Vagina (tissue), 2 donors: ENCODE results near the gene SNX24. TPM values are rescaled to one million over a fixed set of nuclear protein-coding genes. Genes with fewer than 3 reads are reported as not detected.

Experiments used
- DNase-seq, 2 donors: peaks; one replicate each; pipeline ENCODE4 v3.0.0-alpha.2; 2017; ENCODE audit errors: extremely low spot score in 2 of 2
- H3K27ac ChIP-seq: fragments of 200-600 bp; sonication (generic); one replicate; pipeline ENCODE4 v1.5.1; 2019
- H3K27me3 ChIP-seq: fragments of 200-600 bp; sonication (generic); one replicate; pipeline ENCODE4 v1.5.1; 2019
- H3K36me3 ChIP-seq, 2 donors: fragments of 200-600 bp; sonication (generic); one replicate each; pipeline ENCODE4 v1.5.1; 2017 to 2019
- H3K4me1 ChIP-seq: fragments of 200-600 bp; sonication (generic); one replicate; pipeline ENCODE4 v1.5.1; 2019
- H3K4me3 ChIP-seq, 2 donors: fragments of 200-600 bp; sonication (generic); 1 replicate in 1 of 2; 2 replicates in 1 of 2; pipeline ENCODE4 v1.5.1; 2016 to 2019
- H3K9me3 ChIP-seq: fragments of 200-600 bp; sonication (generic); one replicate; pipeline ENCODE4 v1.5.1; 2019
- POLR2A ChIP-seq, 2 donors: fragments of 450-650 bp; IDR thresholded peaks; one replicate each; pipeline ENCODE4 v1.6.1; 2017; ENCODE audit warnings: antibody characterized with exemption in 2 of 2, mild to moderate bottlenecking in 2 of 2, moderate library complexity in 2 of 2
- POLR2AphosphoS5 ChIP-seq, 2 donors: sonication (generic); formaldehyde crosslinking; IDR thresholded peaks; one replicate each; pipeline ENCODE4 v1.9.0; 2017; ENCODE audit warnings: antibody characterized with exemption in 2 of 2, mild to moderate bottlenecking in 2 of 2, low read depth in 1 of 2; ENCODE audit not compliant: insufficient read depth in 1 of 2
- intact Hi-C: fragments of 100-400 bp; cut with DNase I; formaldehyde crosslinking; loops from one replicate; pipeline ENCODE4 v1.15.1; 2023
- total RNA-seq: library from RNA; depleted of rRNA; stranded (reverse); fragments of >200 nt; gene quantifications from one replicate; pipeline ENCODE4 v1.2.3, GENCODE V29; 2016
- TF ChIP-seq, protein P1 (sequence below), 3 experiments: fragments of 450-650 bp in 2 of 3; fragments of 200-600 bp in 1 of 3; sonication (generic) in 1 of 3; IDR thresholded peaks; one replicate each; pipeline ENCODE4 v1.5.1; 2017 to 2019; ENCODE audit warnings: antibody characterized with exemption in 3 of 3, mild to moderate bottlenecking in 2 of 3, moderate library complexity in 2 of 3

The SNX24 gene
- total RNA-seq, 1 donor from 2014 or later, result 19.4 TPM

DNA sequence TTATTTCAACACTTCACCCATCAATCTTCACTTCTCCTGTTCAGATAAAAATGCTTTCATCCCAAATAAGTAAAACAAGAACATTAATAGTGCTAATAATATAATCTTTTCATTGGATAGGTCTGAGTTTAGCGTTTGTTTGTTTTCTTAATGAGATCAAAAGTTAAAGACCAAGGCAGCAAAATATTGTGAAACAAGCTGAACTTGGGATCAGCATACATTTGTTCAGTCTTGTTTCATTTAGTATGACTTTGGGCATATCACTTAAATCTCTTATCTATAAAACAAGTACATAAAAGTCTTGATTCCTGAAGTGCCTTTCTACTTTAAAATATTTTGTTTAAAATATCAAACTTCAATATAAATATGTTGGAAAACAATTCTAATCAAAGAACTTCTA lies 13.4 kb upstream of the SNX24 start:
- Histone ChIP-seq H3K4me1 (no peaks in the 10 kb centered on the region), H3K9me3 (no peaks in the 10 kb centered on the region), H3K27me3 (no peaks in the 10 kb centered on the region), H3K4me3 (no peak overlapping the region), H3K27ac (no peak overlapping the region), H3K36me3 (peaks cover 0 to 33% of the 10 kb centered on the region in 2 donors)
- intact Hi-C loops, result no loop called here
- DNase-seq, result no peak
- TF ChIP-seq POLR2A (IDR thresholded peaks at IDR 0.05) (no peak), POLR2AphosphoS5 (IDR thresholded peaks at IDR 0.05; ENCODE audit: insufficient read depth in 1 of 2, low read depth in 1 of 2) (no peak)
- TF ChIP-seq, protein P1, sequence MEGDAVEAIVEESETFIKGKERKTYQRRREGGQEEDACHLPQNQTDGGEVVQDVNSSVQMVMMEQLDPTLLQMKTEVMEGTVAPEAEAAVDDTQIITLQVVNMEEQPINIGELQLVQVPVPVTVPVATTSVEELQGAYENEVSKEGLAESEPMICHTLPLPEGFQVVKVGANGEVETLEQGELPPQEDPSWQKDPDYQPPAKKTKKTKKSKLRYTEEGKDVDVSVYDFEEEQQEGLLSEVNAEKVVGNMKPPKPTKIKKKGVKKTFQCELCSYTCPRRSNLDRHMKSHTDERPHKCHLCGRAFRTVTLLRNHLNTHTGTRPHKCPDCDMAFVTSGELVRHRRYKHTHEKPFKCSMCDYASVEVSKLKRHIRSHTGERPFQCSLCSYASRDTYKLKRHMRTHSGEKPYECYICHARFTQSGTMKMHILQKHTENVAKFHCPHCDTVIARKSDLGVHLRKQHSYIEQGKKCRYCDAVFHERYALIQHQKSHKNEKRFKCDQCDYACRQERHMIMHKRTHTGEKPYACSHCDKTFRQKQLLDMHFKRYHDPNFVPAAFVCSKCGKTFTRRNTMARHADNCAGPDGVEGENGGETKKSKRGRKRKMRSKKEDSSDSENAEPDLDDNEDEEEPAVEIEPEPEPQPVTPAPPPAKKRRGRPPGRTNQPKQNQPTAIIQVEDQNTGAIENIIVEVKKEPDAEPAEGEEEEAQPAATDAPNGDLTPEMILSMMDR (IDR thresholded peaks at IDR 0.05), result no peak

DNA sequence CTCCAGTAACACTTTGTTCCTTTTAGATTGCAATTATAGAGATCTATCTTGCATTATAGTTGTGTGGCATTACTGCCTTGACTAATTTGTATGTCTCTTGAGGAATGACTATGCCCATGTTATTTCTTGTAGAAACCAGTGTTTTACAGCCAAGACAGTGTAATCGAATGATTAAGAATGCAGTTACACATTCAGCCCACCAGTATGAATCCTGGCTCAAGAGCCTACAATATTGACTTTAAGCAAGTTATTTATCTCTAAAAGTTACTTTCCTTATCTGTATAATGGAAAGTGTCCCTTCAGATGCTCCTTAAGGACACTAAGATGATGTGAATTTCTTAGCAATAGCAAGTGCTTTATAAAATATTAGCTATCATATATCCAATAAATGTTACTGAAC lies 9.7 kb upstream of the SNX24 start:
- TF ChIP-seq, protein P1 (IDR thresholded peaks at IDR 0.05), result no peak
- TF ChIP-seq POLR2AphosphoS5 (IDR thresholded peaks at IDR 0.05; ENCODE audit: insufficient read depth in 1 of 2, low read depth in 1 of 2) (no peak), POLR2A (IDR thresholded peaks at IDR 0.05) (no peak)
- Histone ChIP-seq H3K4me1 (no peaks in the 10 kb centered on the region), H3K27me3 (no peaks in the 10 kb centered on the region), H3K9me3 (no peaks in the 10 kb centered on the region), H3K4me3 (no peak overlapping the region), H3K27ac (no peak overlapping the region), H3K36me3 (no peaks in the 10 kb centered on the region)
- no peak for DNase-seq
- intact Hi-C loops, result no loop called here

DNA sequence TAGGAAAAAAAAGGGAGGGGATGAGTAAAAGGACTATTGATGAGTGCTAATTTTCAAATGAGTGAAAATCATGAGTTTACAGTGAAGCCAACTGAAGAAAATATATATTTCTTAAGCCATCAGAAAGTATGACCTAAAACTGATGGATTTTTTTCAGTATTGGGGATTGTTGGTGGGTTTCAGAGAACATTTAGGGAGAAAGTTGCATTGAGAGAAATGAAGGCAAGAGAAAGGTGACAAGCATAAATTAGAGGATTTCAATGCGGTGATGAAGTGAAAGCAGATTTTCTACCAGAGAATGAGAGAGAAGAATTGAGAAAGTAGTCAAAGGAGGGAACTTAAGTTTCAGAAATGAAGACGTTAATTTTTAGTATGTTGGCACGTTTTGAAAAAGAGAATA lies 8.5 kb upstream of the SNX24 start:
- Histone ChIP-seq H3K27me3 (no peaks in the 10 kb centered on the region), H3K4me3 (no peak overlapping the region), H3K9me3 (no peaks in the 10 kb centered on the region), H3K27ac (no peak overlapping the region), H3K4me1 (no peaks in the 10 kb centered on the region), H3K36me3 (no peaks in the 10 kb centered on the region)
- no peak for DNase-seq
- intact Hi-C loops, result no loop called here
- no peak for TF ChIP-seq POLR2AphosphoS5 (IDR thresholded peaks at IDR 0.05; ENCODE audit: insufficient read depth in 1 of 2, low read depth in 1 of 2)
- TF ChIP-seq POLR2A (IDR thresholded peaks at IDR 0.05), result no peak
- TF ChIP-seq, protein P1 (IDR thresholded peaks at IDR 0.05), result no peak

DNA sequence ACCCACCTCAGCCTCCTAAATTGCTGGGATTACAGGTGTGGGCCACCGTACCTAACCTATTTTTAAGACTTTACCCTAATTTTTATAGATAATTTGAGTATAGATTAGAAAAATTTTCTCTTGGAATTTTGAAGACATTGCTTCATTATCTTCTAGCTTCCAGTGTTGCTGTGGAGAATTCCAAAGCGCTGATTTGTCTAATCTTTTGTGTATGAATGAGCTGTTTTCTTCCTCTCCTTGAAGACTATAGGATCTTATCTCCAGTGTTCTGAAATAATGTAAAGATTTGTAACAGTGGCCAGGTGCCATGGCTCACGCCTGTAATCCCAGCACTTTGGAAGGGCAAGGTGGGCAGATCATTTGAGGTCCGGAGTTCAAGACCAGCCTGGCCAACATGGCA lies 5.7 kb upstream of the SNX24 start:
- H3K4me1 ChIP-seq, result peaks cover 9% of the 10 kb centered on the region
- H3K27ac ChIP-seq, result no peak overlapping the region
- intact Hi-C loops, result no loop called here
- H3K27me3 ChIP-seq, result no peaks in the 10 kb centered on the region
- no peak overlapping the region for H3K4me3 ChIP-seq
- DNase-seq, result no peak
- no peaks in the 10 kb centered on the region for H3K9me3 ChIP-seq
- no peaks in the 10 kb centered on the region for H3K36me3 ChIP-seq
- no peak for TF ChIP-seq POLR2AphosphoS5 (IDR thresholded peaks at IDR 0.05; ENCODE audit: insufficient read depth in 1 of 2, low read depth in 1 of 2)
- TF ChIP-seq, protein P1 (IDR thresholded peaks at IDR 0.05), result no peak
- no peak for TF ChIP-seq POLR2A (IDR thresholded peaks at IDR 0.05)

DNA sequence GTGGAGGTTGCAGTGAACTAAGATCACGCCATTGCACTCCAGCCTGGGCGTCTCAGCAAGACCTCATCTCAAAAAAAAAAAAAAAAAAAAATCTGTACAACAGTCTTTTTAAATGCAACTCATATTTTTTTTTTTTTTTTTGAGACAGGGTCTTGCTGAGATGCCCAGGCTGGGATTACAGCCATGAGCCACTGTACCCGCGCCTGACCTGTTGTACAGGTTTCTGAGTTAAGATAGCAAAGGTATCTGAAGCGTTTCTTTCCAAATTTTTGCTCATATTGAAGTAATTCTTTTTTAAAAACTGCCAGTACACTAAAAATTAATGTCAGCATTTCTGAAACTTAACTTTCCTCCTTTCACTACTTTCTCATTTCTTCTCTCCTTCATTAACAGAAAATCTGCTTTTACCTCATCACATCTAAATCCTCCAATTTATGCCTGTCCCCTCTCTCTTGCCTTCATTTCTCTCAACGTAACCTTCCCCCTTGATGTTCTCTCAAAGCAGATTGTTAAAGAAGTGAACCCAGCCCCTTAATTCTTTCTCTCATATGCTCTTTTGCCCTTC lies 3.3 kb upstream of the SNX24 start:
- H3K4me3 ChIP-seq, result no peak overlapping the region
- TF ChIP-seq, protein P1 (IDR thresholded peaks at IDR 0.05), result no peak
- no peak for TF ChIP-seq POLR2A (IDR thresholded peaks at IDR 0.05)
- TF ChIP-seq POLR2AphosphoS5 (IDR thresholded peaks at IDR 0.05; ENCODE audit: insufficient read depth in 1 of 2, low read depth in 1 of 2), result no peak
- H3K27me3 ChIP-seq, result no peaks in the 10 kb centered on the region
- DNase-seq, result no peak
- intact Hi-C loops, result no loop called here
- H3K4me1 ChIP-seq, result peaks cover 20% of the 10 kb centered on the region
- no peak overlapping the region for H3K27ac ChIP-seq
- H3K9me3 ChIP-seq, result no peaks in the 10 kb centered on the region
- H3K36me3 ChIP-seq, result no peaks in the 10 kb centered on the region
